Endothelial cell of umbilical vein (primary cell): ENCODE results near the gene TAF15. TPM values are rescaled to one million over a fixed set of nuclear protein-coding genes. Genes with fewer than 3 reads are reported as not detected.

ENCODE experiments used
- BruUV-seq: library from RNA; stranded (reverse); fragments of 400-500 nt; replicated peaks from 2 replicates; lab custom pipeline; 2021; lab: Mats Ljungman, UMichigan
- CTCF ChIA-PET: fragments of 300-600, 350-600 bp; sonication (Branson Sonifier 250); formaldehyde crosslinking; loops from one replicate; lab custom pipeline; 2021; ENCODE audit warnings: antibody characterized with exemption, inconsistent platforms; lab: Charles Lee
- POLR2A ChIA-PET: fragments of 300-600, 350-600 bp; sonication (Branson Sonifier 250); formaldehyde crosslinking; loops from one replicate; lab custom pipeline; 2021; ENCODE audit warnings: antibody characterized with exemption, inconsistent platforms; lab: Charles Lee
- DNase-seq: peaks from one replicate; pipeline ENCODE4 v3.0.0-alpha.2; 2011; ENCODE audit warnings: low read depth, low spot score
- FAIRE-seq: peaks from 2 replicates; lab custom pipeline; 2011; peaks lifted over from hg19 to GRCh38; lab: Jason Lieb, UNC
- H2AFZ ChIP-seq: 2 replicates; pipeline ENCODE4 v1.6.0; 2012; ENCODE audit warnings: low read depth, low read length, control low read depth, inconsistent platforms
- H3K27ac ChIP-seq: 2 replicates; pipeline ENCODE4 v1.5.1; 2011; ENCODE audit warnings: low read depth, mild to moderate bottlenecking, control low read depth, low read length, moderate library complexity; ENCODE audit not compliant: insufficient read depth
- H3K27me3 ChIP-seq, 2 experiments: 2 replicates each; pipeline versions ENCODE4 v1.6.0 to v1.6.1; 2011; ENCODE audit warnings: low read length in 2 of 2, mixed read lengths in 1 of 2; ENCODE audit not compliant: control insufficient read depth in 2 of 2, insufficient read depth in 2 of 2
- H3K36me3 ChIP-seq, 2 experiments: 2 replicates in 1 of 2; 3 replicates in 1 of 2; pipeline ENCODE4 v1.5.1; 2011; ENCODE audit warnings: low read length in 2 of 2, mild to moderate bottlenecking in 1 of 2, moderate library complexity in 1 of 2; ENCODE audit not compliant: control insufficient read depth in 2 of 2, insufficient read depth in 2 of 2; ENCODE audit errors: extremely low read depth in 1 of 2
- H3K4me1 ChIP-seq: 3 replicates; pipeline ENCODE4 v1.5.1; 2011; ENCODE audit warnings: mild to moderate bottlenecking, low read length; ENCODE audit not compliant: control insufficient read depth, insufficient read depth; ENCODE audit errors: extremely low read depth
- H3K4me2 ChIP-seq: 2 replicates; pipeline ENCODE4 v1.6.1; 2011; ENCODE audit warnings: low read length, control low read depth, mixed read lengths; ENCODE audit not compliant: insufficient read depth
- H3K4me3 ChIP-seq, 3 experiments: fragments of 200-600 bp in 1 of 3; sonication (generic), shearing (Covaris generic) in 1 of 3; replicated peaks in 1 of 3; 2 replicates each; pipeline ENCODE4 v1.5.1; 2011 to 2016; ENCODE audit warnings: control low read depth in 3 of 3, low read length in 3 of 3, mild to moderate bottlenecking in 2 of 3, inconsistent platforms in 1 of 3, low read depth in 1 of 3, moderate library complexity in 1 of 3; ENCODE audit not compliant: insufficient read depth in 1 of 3
- H3K79me2 ChIP-seq: 2 replicates; pipeline ENCODE4 v1.6.0; 2012; ENCODE audit warnings: low read length, inconsistent platforms; ENCODE audit not compliant: control insufficient read depth, insufficient read depth
- H3K9ac ChIP-seq: replicated peaks from 2 replicates; pipeline ENCODE3; 2011; ENCODE audit warnings: low read length, control low read depth; ENCODE audit not compliant: insufficient read depth; ENCODE audit errors: extremely low read depth
- H3K9me1 ChIP-seq: replicated peaks from 3 replicates; pipeline ENCODE4 v1.6.0; 2011; ENCODE audit warnings: mild to moderate bottlenecking, low read length; ENCODE audit not compliant: control insufficient read depth, insufficient read depth; ENCODE audit errors: extremely low read depth
- H3K9me3 ChIP-seq: replicated peaks from 2 replicates; pipeline ENCODE4 v1.5.1; 2012; ENCODE audit warnings: low read length, inconsistent platforms; ENCODE audit not compliant: control insufficient read depth, insufficient read depth
- H4K20me1 ChIP-seq: replicated peaks from 2 replicates; pipeline ENCODE3; 2011; ENCODE audit warnings: mild to moderate bottlenecking, low read length; ENCODE audit not compliant: control insufficient read depth, insufficient read depth; ENCODE audit errors: extremely low read depth
- CTCF ChIP-seq, 2 donors: IDR thresholded peaks; 1 replicate in 1 of 2; 2 replicates in 1 of 2; pipeline ENCODE4 v1.5.1; 2011; ENCODE audit warnings: low read length in 2 of 2, mild to moderate bottlenecking in 2 of 2, moderate library complexity in 2 of 2, control low read depth in 1 of 2, inconsistent platforms in 1 of 2, low read depth in 1 of 2; ENCODE audit not compliant: insufficient read depth in 1 of 2; ENCODE audit errors: extremely low read depth in 1 of 2
- EZH2 ChIP-seq: IDR thresholded peaks from 2 replicates; pipeline ENCODE4 v1.6.1; 2012; ENCODE audit warnings: borderline replicate concordance, low read depth, mild to moderate bottlenecking, moderate library complexity, low read length, inconsistent platforms; ENCODE audit not compliant: severe bottlenecking
- FOS ChIP-seq: IDR thresholded peaks from 2 replicates; pipeline ENCODE4 v1.6.1; 2011; ENCODE audit warnings: mild to moderate bottlenecking, low read length, moderate library complexity, borderline replicate concordance; ENCODE audit not compliant: insufficient read depth
- GATA2 ChIP-seq: IDR thresholded peaks from 2 replicates; pipeline ENCODE4 v1.7.0; 2011; ENCODE audit warnings: low read depth, mild to moderate bottlenecking, moderate library complexity, mixed read lengths, low read length; ENCODE audit not compliant: insufficient read length, insufficient read depth
- JUN ChIP-seq: IDR thresholded peaks from 2 replicates; pipeline ENCODE4 v1.6.1; 2011; ENCODE audit warnings: borderline replicate concordance, low read depth; ENCODE audit not compliant: insufficient read length, insufficient read depth
- MYC ChIP-seq: IDR thresholded peaks from one replicate; pipeline ENCODE4 v1.6.1; 2011; ENCODE audit warnings: mild to moderate bottlenecking, low read depth, low read length
- POLR2A ChIP-seq: IDR thresholded peaks from 2 replicates; pipeline ENCODE4 v1.6.1; 2012; ENCODE audit warnings: low read depth, mild to moderate bottlenecking, control low read depth, low read length
- POLR2AphosphoS5 ChIP-seq: IDR thresholded peaks from 2 replicates; pipeline ENCODE4 v1.6.1; 2012; ENCODE audit warnings: low read depth, mild to moderate bottlenecking, control low read depth, low read length, moderate library complexity; ENCODE audit not compliant: insufficient read depth
- dilution Hi-C: fragments of 300-500 bp; cut with MboI; formaldehyde crosslinking; loops from one replicate; pipeline ENCODE4 v1.15.0; 2019; ENCODE audit warnings: low sequenced_read_pairs; ENCODE audit not compliant: extremely low pct_ligation_motif_present
- intact Hi-C: fragments of 100-400 bp; cut with micrococcal nuclease; formaldehyde crosslinking; loops from one replicate; pipeline ENCODE4 v1.10.0; 2022
- polyA plus RNA-seq, 4 experiments: library from polyadenylated mRNA; depleted of rRNA in 3 of 4; stranded (reverse) in 3 of 4; unstranded in 1 of 4; fragments of >200 nt; gene quantifications; 2 replicates each; pipeline versions ENCODE4 v1.2.1 to v1.2.3, GENCODE V29; 2011 to 2012; ENCODE audit warnings: missing spikeins in 1 of 4
- total RNA-seq: library from RNA; stranded (reverse); gene quantifications from 2 replicates; pipeline ENCODE4 v1.2.3, GENCODE V29; 2021
- TF ChIP-seq, protein P1 (sequence below): IDR thresholded peaks from 2 replicates; pipeline ENCODE4 v1.6.1; 2011; ENCODE audit not compliant: insufficient read depth, insufficient read length

Gene TAF15
- total and polyA plus RNA-seq, 2 donors (not counting 3 experiments of a cell fraction or from before 2014, with no cell fraction given): 59.4 to 247 TPM

DNA sequence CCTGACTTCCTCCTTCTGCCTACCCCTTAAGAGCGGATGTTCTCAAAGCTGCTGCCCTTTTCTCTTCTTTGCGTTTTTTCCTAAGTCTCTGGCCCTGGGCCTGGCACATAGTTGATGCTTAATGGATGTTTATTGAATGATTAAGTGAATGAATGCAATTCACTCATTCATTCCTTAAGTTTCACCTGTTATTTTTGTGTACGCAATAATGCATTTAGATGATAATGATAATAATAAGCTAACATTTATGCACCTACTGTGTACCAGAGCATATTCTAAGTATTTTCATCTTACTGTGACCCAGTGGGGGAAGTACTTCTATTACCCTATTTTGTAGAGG is 66.5 kb downstream of the TAF15 start:
- ChIA-PET POLR2A (no interaction called here), CTCF (interaction anchor here (1.1 kb wide), 1 partner anchor 112 kb away, joined by 3 read pairs; no protein-coding TSS in a partner anchor)
- TF ChIP-seq POLR2AphosphoS5 (no peak), JUN (no peak), FOS (no peak), EZH2 (no peak)

GRCh38 chr17:35876534-35876933 is 67.2 kb downstream of the TAF15 start:
- Histone ChIP-seq H3K4me1 (peaks cover 27% of the 10 kb centered on the region), H3K36me3 (no peaks in the 10 kb centered on the region), H3K79me2 (no peaks in the 10 kb centered on the region), H4K20me1 (no peaks in the 10 kb centered on the region), H3K9me1 (no peaks in the 10 kb centered on the region), H3K27ac (no peak overlapping the region), H2AFZ (no peak overlapping the region), H3K27me3 (no peaks in the 10 kb centered on the region), H3K4me3 (no peak overlapping the region), H3K4me2 (no peak overlapping the region), H3K9me3 (no peaks in the 10 kb centered on the region), H3K9ac (no peak overlapping the region)
- dilution Hi-C loops (no loop called here), intact Hi-C loops (no loop called here)
- DNase-seq (no peak), FAIRE-seq (no peak)
- ChIA-PET POLR2A (no interaction called here), CTCF (interaction anchor here (1.1 kb wide), 1 partner anchor 112 kb away, joined by 3 read pairs; no protein-coding TSS in a partner anchor)
- no TSS peak for BruUV-seq
- TF ChIP-seq GATA2: no peak
- TF ChIP-seq POLR2A: no peak
- TF ChIP-seq, protein P1, sequence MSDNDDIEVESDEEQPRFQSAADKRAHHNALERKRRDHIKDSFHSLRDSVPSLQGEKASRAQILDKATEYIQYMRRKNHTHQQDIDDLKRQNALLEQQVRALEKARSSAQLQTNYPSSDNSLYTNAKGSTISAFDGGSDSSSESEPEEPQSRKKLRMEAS: no peak
- no peak for TF ChIP-seq POLR2AphosphoS5
- TF ChIP-seq JUN: no peak
- TF ChIP-seq CTCF (IDR thresholded peaks at IDR 0.05; ENCODE audit: extremely low read depth in 1 of 2, insufficient read depth in 1 of 2, low read depth in 1 of 2, low read length in 2 of 2): no peak
- TF ChIP-seq FOS: no peak
- TF ChIP-seq MYC: no peak

More for the DNA sequence above, 66.5 kb downstream of the TAF15 start:
- H3K9me3 ChIP-seq: no peaks in the 10 kb centered on the region
- H3K4me3 ChIP-seq: no peak overlapping the region
- H3K9ac ChIP-seq: no peak overlapping the region
- DNase-seq: no peak
- H3K36me3 ChIP-seq: no peaks in the 10 kb centered on the region
- no peaks in the 10 kb centered on the region for H3K79me2 ChIP-seq
- dilution Hi-C loops: no loop called here
- H3K27ac ChIP-seq: peak overlapping the region; percentile 67
- H2AFZ ChIP-seq: peak overlapping the region; percentile 85
- H3K4me2 ChIP-seq: peak overlapping the region; percentile 69
- peaks cover 33% of the 10 kb centered on the region for H3K4me1 ChIP-seq
- H3K9me1 ChIP-seq: no peaks in the 10 kb centered on the region
- no peaks in the 10 kb centered on the region for H4K20me1 ChIP-seq
- intact Hi-C loops: no loop called here
- H3K27me3 ChIP-seq: no peaks in the 10 kb centered on the region
- FAIRE-seq: no peak
- BruUV-seq: no TSS peak
